SU-DHL-6 (cell line): ENCODE results near the gene PRF1.

Experiments
- EZH2phosphoT487 ChIP-seq: fragments of 200-600 bp; sonication (generic), shearing (Covaris generic); conservative IDR thresholded peaks from 2 replicates; pipeline ENCODE4 v1.6.1; 2018; ENCODE audit warnings: mild to moderate bottlenecking, antibody characterized with exemption, low read length, moderate library complexity, mixed read lengths
- TF ChIP-seq, protein P1 (sequence below): fragments of 200-600 bp; sonication (generic); IDR thresholded peaks from one replicate; pipeline ENCODE4 v1.5.1; 2017; ENCODE audit warnings: antibody characterized with exemption, mild to moderate bottlenecking, low read length, moderate library complexity; ENCODE audit not compliant: insufficient read depth, poor library complexity, severe bottlenecking

DNA sequence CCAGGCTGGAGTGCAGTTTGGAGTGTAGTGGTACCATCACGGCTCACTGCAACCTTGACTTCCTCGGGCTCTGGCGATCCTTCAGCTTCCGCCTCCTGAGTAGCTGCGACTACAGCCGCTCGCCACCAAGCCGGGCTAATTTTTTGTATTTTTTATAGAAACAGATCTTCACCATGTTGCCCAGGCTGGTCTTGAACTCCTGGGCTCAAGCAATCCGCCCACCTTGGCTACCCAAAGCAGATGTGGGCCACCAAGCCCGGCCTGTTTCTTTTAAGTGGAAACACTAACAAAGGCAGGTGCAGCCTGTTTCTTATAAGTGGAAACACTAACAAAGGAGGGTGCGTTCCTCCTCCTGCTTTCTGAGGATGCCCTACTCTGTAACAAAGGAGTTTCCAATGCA is 18.2 kb downstream of the PRF1 start:
- TF ChIP-seq, protein P1, sequence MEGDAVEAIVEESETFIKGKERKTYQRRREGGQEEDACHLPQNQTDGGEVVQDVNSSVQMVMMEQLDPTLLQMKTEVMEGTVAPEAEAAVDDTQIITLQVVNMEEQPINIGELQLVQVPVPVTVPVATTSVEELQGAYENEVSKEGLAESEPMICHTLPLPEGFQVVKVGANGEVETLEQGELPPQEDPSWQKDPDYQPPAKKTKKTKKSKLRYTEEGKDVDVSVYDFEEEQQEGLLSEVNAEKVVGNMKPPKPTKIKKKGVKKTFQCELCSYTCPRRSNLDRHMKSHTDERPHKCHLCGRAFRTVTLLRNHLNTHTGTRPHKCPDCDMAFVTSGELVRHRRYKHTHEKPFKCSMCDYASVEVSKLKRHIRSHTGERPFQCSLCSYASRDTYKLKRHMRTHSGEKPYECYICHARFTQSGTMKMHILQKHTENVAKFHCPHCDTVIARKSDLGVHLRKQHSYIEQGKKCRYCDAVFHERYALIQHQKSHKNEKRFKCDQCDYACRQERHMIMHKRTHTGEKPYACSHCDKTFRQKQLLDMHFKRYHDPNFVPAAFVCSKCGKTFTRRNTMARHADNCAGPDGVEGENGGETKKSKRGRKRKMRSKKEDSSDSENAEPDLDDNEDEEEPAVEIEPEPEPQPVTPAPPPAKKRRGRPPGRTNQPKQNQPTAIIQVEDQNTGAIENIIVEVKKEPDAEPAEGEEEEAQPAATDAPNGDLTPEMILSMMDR: no peak
- TF ChIP-seq EZH2phosphoT487: no peak
